ENCODE results near the gene SFXN5. TPM values are rescaled to one million over a fixed set of nuclear protein-coding genes. Genes with fewer than 3 reads are reported as not detected.
A peak's percentile ranks its signal among the peaks of the same experiment; 100 is the strongest.

Gene SFXN5
- total RNA-seq, 1 donor: 17.0 TPM

DNA sequence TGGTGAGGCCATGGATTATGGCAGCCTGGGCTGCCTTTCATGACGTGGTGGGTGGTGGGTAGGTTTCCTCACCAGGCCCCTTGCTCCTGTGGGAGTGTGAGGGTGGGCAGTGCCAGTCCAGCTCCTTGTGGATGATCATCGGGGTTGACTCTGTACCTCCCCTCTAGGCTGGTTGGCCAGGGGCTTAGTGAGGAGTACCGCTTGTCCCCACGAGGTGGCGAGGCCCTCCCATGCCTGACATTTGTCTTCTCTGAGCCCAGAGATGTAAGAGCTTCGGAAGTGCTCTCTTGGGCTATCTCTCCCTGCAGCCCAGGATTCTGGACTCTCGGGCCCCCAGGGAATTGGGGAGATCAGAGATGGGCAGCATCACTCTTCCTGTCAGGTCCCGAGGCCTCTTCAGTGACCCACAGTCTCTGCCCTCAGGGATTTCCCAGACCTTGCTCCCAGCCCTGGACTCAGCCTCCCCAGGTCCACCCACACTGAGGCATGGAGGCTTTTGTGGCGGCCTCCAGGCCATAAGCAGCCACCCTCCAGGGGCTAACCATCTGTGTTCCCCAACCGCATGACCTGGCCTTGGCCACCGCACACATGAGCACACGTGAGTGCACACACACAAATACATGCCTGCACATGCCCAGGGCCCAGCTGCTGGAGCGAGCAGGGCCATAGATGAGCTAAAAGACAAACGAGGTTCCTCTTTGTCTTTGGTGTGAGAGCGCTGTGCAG, 177.8 kb downstream of the SFXN5 start:
- no peak overlapping the region for H2AFZ ChIP-seq (ENCODE audit: low read length)
- H3K4me1 ChIP-seq (ENCODE audit: insufficient read depth, low read length): peaks cover 11% of the 10 kb centered on the region
- H3K4me2 ChIP-seq (ENCODE audit: insufficient read depth, low read length): no peak overlapping the region

DNA sequence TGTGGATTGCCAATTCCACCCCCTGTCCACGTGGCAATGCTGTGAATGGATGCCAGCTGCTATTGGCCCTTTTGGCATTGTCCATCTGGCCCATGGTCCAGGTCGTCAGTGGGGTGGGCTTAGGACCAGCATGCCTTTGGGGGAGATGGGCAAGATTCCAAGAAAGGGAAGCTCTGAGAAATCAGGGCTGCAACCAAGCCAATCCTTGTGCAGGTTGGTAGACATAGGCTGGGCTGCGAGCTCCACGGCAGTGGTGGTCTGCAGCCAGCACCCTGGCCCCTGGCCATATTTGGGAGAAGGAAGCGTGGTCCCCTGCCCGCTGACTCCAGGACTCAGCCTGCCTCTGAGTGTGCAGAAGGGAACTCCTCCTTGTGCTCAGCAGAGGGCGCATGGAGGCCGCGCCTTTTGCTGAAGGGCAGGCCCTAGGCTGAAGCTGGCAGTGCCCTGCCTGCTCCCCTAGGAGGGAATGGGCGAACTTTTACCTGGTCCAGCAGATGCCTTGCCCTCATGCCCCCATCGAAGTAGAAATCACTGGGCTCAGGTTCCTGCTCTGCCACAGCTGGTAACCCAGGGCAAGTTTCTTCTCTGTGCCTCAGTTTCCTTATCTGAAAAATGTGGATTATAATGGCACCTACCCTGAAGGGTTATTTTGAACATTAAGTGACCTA, 178.9 kb downstream of the SFXN5 start:
- H3K4me3 ChIP-seq (ENCODE audit: insufficient read depth, low read length): no peak overlapping the region
- TF ChIP-seq, protein P1, sequence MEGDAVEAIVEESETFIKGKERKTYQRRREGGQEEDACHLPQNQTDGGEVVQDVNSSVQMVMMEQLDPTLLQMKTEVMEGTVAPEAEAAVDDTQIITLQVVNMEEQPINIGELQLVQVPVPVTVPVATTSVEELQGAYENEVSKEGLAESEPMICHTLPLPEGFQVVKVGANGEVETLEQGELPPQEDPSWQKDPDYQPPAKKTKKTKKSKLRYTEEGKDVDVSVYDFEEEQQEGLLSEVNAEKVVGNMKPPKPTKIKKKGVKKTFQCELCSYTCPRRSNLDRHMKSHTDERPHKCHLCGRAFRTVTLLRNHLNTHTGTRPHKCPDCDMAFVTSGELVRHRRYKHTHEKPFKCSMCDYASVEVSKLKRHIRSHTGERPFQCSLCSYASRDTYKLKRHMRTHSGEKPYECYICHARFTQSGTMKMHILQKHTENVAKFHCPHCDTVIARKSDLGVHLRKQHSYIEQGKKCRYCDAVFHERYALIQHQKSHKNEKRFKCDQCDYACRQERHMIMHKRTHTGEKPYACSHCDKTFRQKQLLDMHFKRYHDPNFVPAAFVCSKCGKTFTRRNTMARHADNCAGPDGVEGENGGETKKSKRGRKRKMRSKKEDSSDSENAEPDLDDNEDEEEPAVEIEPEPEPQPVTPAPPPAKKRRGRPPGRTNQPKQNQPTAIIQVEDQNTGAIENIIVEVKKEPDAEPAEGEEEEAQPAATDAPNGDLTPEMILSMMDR (IDR thresholded peaks at IDR 0.05; ENCODE audit: extremely low read depth, low read depth, low read length): peak; percentile 90
- H2AFZ ChIP-seq (ENCODE audit: low read length): no peak overlapping the region
- H3K36me3 ChIP-seq (ENCODE audit: insufficient read depth, low read length): no peaks in the 10 kb centered on the region
- no peak overlapping the region for H3K4me2 ChIP-seq (ENCODE audit: insufficient read depth, low read length)
- H3K27me3 ChIP-seq (ENCODE audit: insufficient read depth, low read length): peaks cover 21% of the 10 kb centered on the region
- no peak overlapping the region for H3K27ac ChIP-seq (ENCODE audit: low read depth, low read length)
- peaks cover 15% of the 10 kb centered on the region for H3K4me1 ChIP-seq (ENCODE audit: insufficient read depth, low read length)
- H4K20me1 ChIP-seq (ENCODE audit: insufficient read depth, low read length): peaks cover 19% of the 10 kb centered on the region
- no peaks in the 10 kb centered on the region for H3K9me3 ChIP-seq (ENCODE audit: low read depth, low read length)
- peak; percentile 98 for DNase-seq (ENCODE audit: insufficient read length, low spot score, missing footprints)
- no peaks in the 10 kb centered on the region for H3K79me2 ChIP-seq (ENCODE audit: insufficient read depth, low read length)

More for the DNA sequence above, 177.8 kb downstream of the SFXN5 start:
- Histone ChIP-seq H3K27me3 (ENCODE audit: insufficient read depth, low read length) (peaks cover 30% of the 10 kb centered on the region), H4K20me1 (ENCODE audit: insufficient read depth, low read length) (peaks cover 10% of the 10 kb centered on the region), H3K27ac (ENCODE audit: low read depth, low read length) (no peak overlapping the region), H3K79me2 (ENCODE audit: insufficient read depth, low read length) (no peaks in the 10 kb centered on the region), H3K36me3 (ENCODE audit: insufficient read depth, low read length) (no peaks in the 10 kb centered on the region), H3K4me3 (ENCODE audit: insufficient read depth, low read length) (no peak overlapping the region), H3K9me3 (ENCODE audit: low read depth, low read length) (no peaks in the 10 kb centered on the region)
- peak; percentile 96 for DNase-seq (ENCODE audit: insufficient read length, low spot score, missing footprints)
- TF ChIP-seq, protein P1 (IDR thresholded peaks at IDR 0.05; ENCODE audit: extremely low read depth, low read depth, low read length): peak; percentile 86

Other genes with a start within 250 kb of the SFXN5 start
- 24.5 and 24.6 TPM in 2 replicates for gene EXOC6B, start 245.7 kb downstream of the SFXN5 start, total RNA-seq
- gene SPR, start 184.3 kb downstream of the SFXN5 start, total RNA-seq: 17.0 and 19.2 TPM in 2 replicates
- gene EMX1, start 154.2 kb downstream of the SFXN5 start, total RNA-seq: not detected in 2 replicates
- gene RAB11FIP5, start 41.2 kb upstream of the SFXN5 start, total RNA-seq: 53.9 and 59.0 TPM in 2 replicates
- gene NOTO, start 130.9 kb upstream of the SFXN5 start, total RNA-seq: not detected in 2 replicates
- gene SMYD5, start 142.5 kb upstream of the SFXN5 start, total RNA-seq: 16.5 and 17.4 TPM in 2 replicates
- 11.2 and 15.9 TPM in 2 replicates for gene PRADC1, start 161.5 kb upstream of the SFXN5 start, total RNA-seq
- 180 and 200 TPM in 2 replicates for gene CCT7, start 162.6 kb upstream of the SFXN5 start, total RNA-seq
- gene FBXO41, start 212.8 kb upstream of the SFXN5 start, total RNA-seq: 0.29 and 0.36 TPM in 2 replicates
- not detected in 2 replicates for gene EGR4, start 221.8 kb upstream of the SFXN5 start, total RNA-seq